HepG2 (cell line): ENCODE results near the gene SLC44A4. TPM values are rescaled to one million over a fixed set of nuclear protein-coding genes. Genes with fewer than 3 reads are reported as not detected.

Source experiments
- CBX1 ChIP-seq: IDR thresholded peaks from one replicate; pipeline ENCODE4 v1.6.1; 2016; ENCODE audit warnings: antibody characterized with exemption, low read depth
- CERS6 ChIP-seq: sonication (generic); formaldehyde crosslinking; IDR thresholded peaks from 2 replicates; pipeline ENCODE4 v1.5.0; 2020; ENCODE audit warnings: missing genetic modification reagents
- EED ChIP-seq: sonication (generic); formaldehyde crosslinking; IDR thresholded peaks from 2 replicates; pipeline ENCODE4 v1.5.0; 2020; ENCODE audit warnings: mild to moderate bottlenecking, missing genetic modification reagents
- ELF4 ChIP-seq: sonication (generic); formaldehyde crosslinking; IDR thresholded peaks from 2 replicates; pipeline ENCODE4 v1.5.0; 2020; ENCODE audit warnings: missing genetic modification reagents, mild to moderate bottlenecking, moderate library complexity, borderline replicate concordance
- KLF16 ChIP-seq, 2 experiments: sonication (generic) in 1 of 2; formaldehyde crosslinking in 1 of 2; IDR thresholded peaks; 2 replicates each; pipeline versions ENCODE4 v1.6.1 to v1.8.0; 2016 to 2023; ENCODE audit warnings: missing genetic modification reagents in 2 of 2, missing compliant biosample characterization in 1 of 2
- MZF1 ChIP-seq: sonication (generic); formaldehyde crosslinking; IDR thresholded peaks from 2 replicates; pipeline ENCODE4 v1.8.1; 2023; ENCODE audit warnings: mild to moderate bottlenecking, missing genetic modification reagents, borderline replicate concordance
- RARG ChIP-seq: sonication (generic); formaldehyde crosslinking; IDR thresholded peaks from 2 replicates; pipeline ENCODE4 v1.4.0; 2020; ENCODE audit warnings: low read depth, mild to moderate bottlenecking, missing genetic modification reagents
- RFX1 ChIP-seq: fragments of 450-650 bp; IDR thresholded peaks from 2 replicates; pipeline ENCODE4 v1.6.1; 2017
- TCF12 ChIP-seq, 2 experiments: fragments of 450-650 bp in 1 of 2; sonication (generic) in 1 of 2; formaldehyde crosslinking in 1 of 2; IDR thresholded peaks; 2 replicates each; pipeline versions ENCODE4 v1.6.1 to v1.8.0; 2017 to 2022; ENCODE audit warnings: antibody characterized with exemption in 1 of 2, mild to moderate bottlenecking in 1 of 2, missing genetic modification reagents in 1 of 2, moderate library complexity in 1 of 2
- YY1 ChIP-seq: IDR thresholded peaks from 2 replicates; pipeline ENCODE4 v1.6.1; 2011; ENCODE audit warnings: low read length, low read depth, moderate library complexity, mild to moderate bottlenecking; ENCODE audit not compliant: insufficient read depth, insufficient replicate concordance
- ZNF317 ChIP-seq: sonication (generic); formaldehyde crosslinking; IDR thresholded peaks from 2 replicates; pipeline ENCODE4 v1.5.0; 2020; ENCODE audit warnings: mild to moderate bottlenecking, missing genetic modification reagents
- ZNF318 ChIP-seq: sonication (generic); formaldehyde crosslinking; IDR thresholded peaks from 2 replicates; pipeline ENCODE4 v1.4.0; 2020; ENCODE audit warnings: mild to moderate bottlenecking, missing genetic modification reagents
- ZNF513 ChIP-seq: sonication (generic); formaldehyde crosslinking; conservative IDR thresholded peaks from 2 replicates; pipeline ENCODE4 v1.5.0; 2020; ENCODE audit warnings: missing genetic modification reagents
- ZNF652 ChIP-seq: IDR thresholded peaks from 2 replicates; pipeline ENCODE4 v1.6.1; 2016; ENCODE audit warnings: low read depth, borderline replicate concordance
- ZNF792 ChIP-seq: IDR thresholded peaks from 2 replicates; pipeline ENCODE4 v1.6.1; 2016
- ZSCAN5A ChIP-seq: sonication (generic); formaldehyde crosslinking; IDR thresholded peaks from 2 replicates; pipeline ENCODE4 v1.8.0; 2022; ENCODE audit warnings: mild to moderate bottlenecking, missing genetic modification reagents, borderline replicate concordance
- polyA plus RNA-seq, 8 experiments: library from polyadenylated mRNA; depleted of rRNA in 3 of 8; stranded (reverse) in 7 of 8; unstranded in 1 of 8; fragments of >200 nt; fragmentation: Illumina TruSeq in 4 of 8; extraction: Trizol in 4 of 8; gene quantifications; 2 replicates each; pipeline versions ENCODE4 v1.2.1 to v1.2.3, GENCODE V29; 2011 to 2016; ENCODE audit warnings: low read depth in 4 of 8, missing spikeins in 1 of 8, mixed read lengths in 1 of 8; ENCODE audit not compliant: insufficient read depth in 1 of 8
- total RNA-seq, 5 experiments: library from RNA; depleted of rRNA; stranded (reverse); fragments of >200 nt; fragmentation: Illumina TruSeq; extraction: Trizol; gene quantifications; 2 replicates each; pipeline ENCODE4 v1.2.3, GENCODE V29; 2016; ENCODE audit warnings: low read depth in 1 of 5

The SLC44A4 gene
- total and polyA plus RNA-seq, 2 of the 13 experiments (the other 11 are each of a cell fraction or from before 2014, with no cell fraction given): 3.5 to 5.9 TPM

GRCh38 chr6:31827286-31828079 is 51.3 kb downstream of the SLC44A4 start, which contains the start of gene HSPA1B (continued):
- TF ChIP-seq ZNF318 (CRISPR knock-in tag): no peak
- peak; percentile 89 for TF ChIP-seq RFX1
- TF ChIP-seq ZSCAN5A (CRISPR knock-in tag): peak; percentile 64; the same call in 1 of the 2 replicates
- no peak for TF ChIP-seq ZNF652 (CRISPR knock-in tag)
- TF ChIP-seq ELF4 (CRISPR knock-in tag): no peak
- no peak for TF ChIP-seq EED (CRISPR knock-in tag)
- peak; percentile 68 for TF ChIP-seq YY1
- no peak for TF ChIP-seq CERS6 (CRISPR knock-in tag)
- TF ChIP-seq RARG (CRISPR knock-in tag): no peak
- TF ChIP-seq ZNF317 (CRISPR knock-in tag): peak; percentile 72
- TF ChIP-seq ZNF792: peak; percentile 89; the same call in 1 of the 2 replicates
- TF ChIP-seq TCF12 (IDR thresholded peaks at IDR 0.05): no peak
- TF ChIP-seq TCF12 (CRISPR knock-in tag; IDR thresholded peaks at IDR 0.05): no peak
- TF ChIP-seq ZNF513 (CRISPR knock-in tag): no peak
- TF ChIP-seq KLF16 (CRISPR knock-in tag; IDR thresholded peaks at IDR 0.05): peak in 1 of 2 experiments; percentile 96; a peak in 2 of 4 replicates
- TF ChIP-seq CBX1: peak; percentile 97
- 0 out of 2 replicates have a peak, but pooled peaks have one; percentile 79 for TF ChIP-seq MZF1 (CRISPR knock-in tag)
